ENCODE results near the gene MED12. TPM values are rescaled to one million over a fixed set of nuclear protein-coding genes. Genes with fewer than 3 reads are reported as not detected.

MED12 gene
- total RNA-seq, 1 donor from 2014 or later = 27.0 TPM

GRCh38 chrX:71144651-71145050 lies 26.3 kb downstream of the MED12 start, which contains the start of gene NLGN3:
Gene NLGN3 (plus strand): TSS chrX:71144841. CDS start chrX:71147750, 2,909 bp downstream.
- peaks cover 4% of the 10 kb centered on the region for H3K79me2 ChIP-seq (ENCODE audit: low read depth)
- peaks cover 8% of the 10 kb centered on the region for H3F3A ChIP-seq (ENCODE audit: low read depth)
- Mint-ChIP-seq H3K27ac (peak within 1 kb of the TSS; percentile 66), H3K36me3 (peaks cover 5% of the 10 kb centered on the region), H3K4me1 (peaks cover 22% of the 10 kb centered on the region), H3K27me3 (ENCODE audit: insufficient read depth, low read depth) (peaks cover 12% of the 10 kb centered on the region), H3K9me3 (peaks cover 8% of the 10 kb centered on the region), H3K4me3 (peak within 1 kb of the TSS; percentile 92)
- no peaks in the 10 kb centered on the region for H4K20me1 ChIP-seq (ENCODE audit: low read depth)
- no peaks in the 10 kb centered on the region for H3K27me3 ChIP-seq
- H3K4me3 ChIP-seq = peak within 1 kb of the TSS; percentile 68
- peak; percentile 63 for DNase-seq (ENCODE audit: low spot score)
- H3K9me3 ChIP-seq (ENCODE audit: low read depth) = no peaks in the 10 kb centered on the region
- H3K9ac ChIP-seq = no peak within 1 kb of the TSS
- peak within 1 kb of the TSS; percentile 80 for H3K4me2 ChIP-seq
- H3K27ac ChIP-seq = no peak within 1 kb of the TSS
- no peak within 1 kb of the TSS for H2AFZ ChIP-seq (replicated peaks)
- no peaks in the 10 kb centered on the region for H3K36me3 ChIP-seq
- TF ChIP-seq EZH2phosphoT487 (IDR thresholded peaks at IDR 0.05) (no peak), CTCF (IDR thresholded peaks at IDR 0.05) (no peak), EZH2 (IDR thresholded peaks at IDR 0.05) (no peak)
- no peaks in the 10 kb centered on the region for H3K4me1 ChIP-seq

GRCh38 chrX:71147496-71148277 lies 29.3 kb downstream of the MED12 start:
- H3K79me2 ChIP-seq (ENCODE audit: low read depth) = peaks cover 4% of the 10 kb centered on the region
- no peak overlapping the region for H3K9ac ChIP-seq
- H3K27ac ChIP-seq = no peak overlapping the region
- H3K4me3 ChIP-seq = no peak overlapping the region
- peaks cover 16% of the 10 kb centered on the region for H3K27me3 Mint-ChIP-seq (ENCODE audit: insufficient read depth, low read depth)
- no peak for DNase-seq (ENCODE audit: low spot score)
- no peaks in the 10 kb centered on the region for H3K27me3 ChIP-seq
- no peaks in the 10 kb centered on the region for H4K20me1 ChIP-seq (ENCODE audit: low read depth)
- H3K4me1 Mint-ChIP-seq = peaks cover 22% of the 10 kb centered on the region
- peaks cover 10% of the 10 kb centered on the region for H3K9me3 Mint-ChIP-seq
- no peak overlapping the region for H2AFZ ChIP-seq (replicated peaks)
- H3K27ac Mint-ChIP-seq = peak overlapping the region; percentile 89
- H3K36me3 Mint-ChIP-seq = peaks cover 4% of the 10 kb centered on the region
- peak overlapping the region; percentile 74 for H3K4me2 ChIP-seq
- H3K36me3 ChIP-seq = no peaks in the 10 kb centered on the region
- no peaks in the 10 kb centered on the region for H3K4me1 ChIP-seq
- H3K9me3 ChIP-seq (ENCODE audit: low read depth) = no peaks in the 10 kb centered on the region
- peak overlapping the region; percentile 92 for H3K4me3 Mint-ChIP-seq
- H3F3A ChIP-seq (ENCODE audit: low read depth) = peaks cover 8% of the 10 kb centered on the region
- TF ChIP-seq EZH2 (IDR thresholded peaks at IDR 0.05) (no peak), EZH2phosphoT487 (IDR thresholded peaks at IDR 0.05) (no peak), CTCF (IDR thresholded peaks at IDR 0.05) (no peak)

GRCh38 chrX:71148278-71148663 lies 29.9 kb downstream of the MED12 start:
- peaks cover 11% of the 10 kb centered on the region for H3K9me3 Mint-ChIP-seq
- Histone ChIP-seq H3K4me1 (no peaks in the 10 kb centered on the region), H3K9me3 (ENCODE audit: low read depth) (no peaks in the 10 kb centered on the region), H3K27ac (no peak overlapping the region), H3K9ac (no peak overlapping the region), H3K79me2 (ENCODE audit: low read depth) (peaks cover 4% of the 10 kb centered on the region), H3F3A (ENCODE audit: low read depth) (peaks cover 8% of the 10 kb centered on the region), H3K27me3 (no peaks in the 10 kb centered on the region), H3K36me3 (no peaks in the 10 kb centered on the region), H3K4me3 (no peak overlapping the region), H4K20me1 (ENCODE audit: low read depth) (no peaks in the 10 kb centered on the region), H3K4me2 (no peak overlapping the region), H2AFZ (replicated peaks) (no peak overlapping the region)
- TF ChIP-seq EZH2 (IDR thresholded peaks at IDR 0.05) = no peak
- no peak for TF ChIP-seq CTCF (IDR thresholded peaks at IDR 0.05)
- TF ChIP-seq EZH2phosphoT487 (IDR thresholded peaks at IDR 0.05) = no peak
- no peak overlapping the region for H3K4me3 Mint-ChIP-seq
- peak overlapping the region; percentile 89 for H3K27ac Mint-ChIP-seq
- peaks cover 16% of the 10 kb centered on the region for H3K27me3 Mint-ChIP-seq (ENCODE audit: insufficient read depth, low read depth)
- DNase-seq (ENCODE audit: low spot score) = no peak
- peaks cover 22% of the 10 kb centered on the region for H3K4me1 Mint-ChIP-seq
- H3K36me3 Mint-ChIP-seq = peaks cover 4% of the 10 kb centered on the region
